Mucosa of gallbladder (tissue), 1 donor: Measurements from ENCODE around the gene KRTAP4-9. TPM values are rescaled to one million over a fixed set of nuclear protein-coding genes. Genes with fewer than 3 reads are reported as not detected.
"Not testable (repeated sequence)": the region's sequence is repeated elsewhere in the genome, so short reads cannot be mapped to it uniquely, and the experiment has no call there.

ENCODE experiments used
- DNase-seq: peaks from one replicate; pipeline ENCODE4 v3.0.0-alpha.2; 2020; ENCODE audit warnings: low spot score
- total RNA-seq: library from RNA; stranded (reverse); gene quantifications from one replicate; pipeline ENCODE4 v1.2.1, GENCODE V29; 2021
- donor health status: DM: no; HTN: no; CAD: no.

KRTAP4-9 gene
- total RNA-seq, 1 donor from 2014 or later = not detected

DNA sequence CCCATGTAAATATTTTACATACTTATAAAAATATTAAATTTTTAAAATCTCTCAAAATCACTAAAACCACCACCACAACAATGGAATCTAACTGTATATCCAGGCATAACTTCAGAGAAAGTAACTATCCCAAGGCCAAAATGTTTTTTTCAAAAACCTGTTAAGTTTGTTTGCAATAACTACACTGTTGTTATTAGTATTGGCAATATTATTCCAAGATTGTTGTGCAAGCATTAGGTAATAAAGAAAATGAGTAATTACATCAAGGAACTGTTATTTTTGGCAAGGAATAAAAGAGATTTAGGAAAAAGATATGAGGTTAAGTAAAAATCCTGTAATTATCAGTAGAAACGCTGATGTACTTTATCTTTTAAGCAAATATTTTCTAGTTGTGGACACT lies 22.2 kb downstream of the KRTAP4-9 start:
- no peak for DNase-seq

- no peak for DNase-seq
These were observed 26.8 kb downstream of the KRTAP4-9 start for GRCh38 chr17:41131979-41132378.

GRCh38 chr17:41133880-41134735 lies 28.9 kb downstream of the KRTAP4-9 start:
- DNase-seq = no peak

DNA sequence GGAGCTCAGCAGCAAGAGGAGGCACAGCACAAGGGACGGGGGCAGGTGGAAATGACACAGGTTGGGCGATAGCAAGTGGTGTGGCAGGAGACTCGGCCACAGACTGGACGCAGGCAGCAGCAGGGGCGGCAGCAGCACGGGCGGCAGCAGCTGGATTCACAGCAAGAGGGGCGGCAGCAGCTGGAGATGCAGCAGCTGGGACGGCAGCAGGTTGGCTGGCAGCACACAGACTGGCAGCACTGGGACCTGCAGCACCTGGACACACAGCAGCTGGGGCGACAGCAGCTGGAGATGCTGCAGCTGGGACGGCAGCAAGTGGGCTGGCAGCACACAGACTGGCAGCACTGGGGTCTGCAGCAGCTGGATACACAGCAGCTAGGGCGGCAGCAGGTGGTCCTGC lies 34.7 kb downstream of the KRTAP4-9 start:
- DNase-seq = not testable (repeated sequence)

DNA sequence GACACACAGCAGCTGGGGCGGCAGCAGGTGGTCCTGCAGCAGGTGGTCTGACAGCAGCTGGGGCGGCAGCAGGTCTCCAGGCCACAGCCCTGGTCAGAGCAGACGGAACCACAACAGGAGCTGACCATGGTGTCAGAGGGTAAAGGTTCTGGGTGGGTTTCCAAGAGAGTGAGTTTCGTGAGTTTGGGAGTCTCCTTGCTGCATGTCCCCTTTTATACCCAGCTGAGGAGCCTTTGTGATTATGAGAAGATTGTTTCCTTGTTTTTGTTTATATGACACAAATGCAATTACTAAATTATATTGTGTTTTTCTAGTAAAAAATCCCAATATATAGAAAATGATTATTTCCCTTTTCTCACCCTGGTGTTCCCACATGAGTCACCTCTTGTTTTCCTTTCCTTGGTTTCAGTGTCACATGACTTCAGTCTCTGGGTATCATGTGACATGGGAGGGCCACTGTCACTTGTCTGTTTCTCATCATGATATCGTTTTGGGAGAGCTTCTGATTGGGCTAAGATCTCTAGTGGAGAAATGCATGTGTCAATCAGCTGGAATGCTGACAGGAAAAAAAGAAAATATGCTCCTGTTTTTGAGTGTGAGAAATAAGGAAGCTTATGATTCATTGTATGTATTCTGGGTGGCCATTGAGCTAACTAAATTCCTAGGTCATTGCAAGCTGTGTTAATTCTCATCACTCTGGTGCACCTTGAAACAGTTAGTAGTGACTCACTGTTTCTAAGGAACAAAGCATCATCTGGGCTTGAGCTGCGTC lies 35.4 kb downstream of the KRTAP4-9 start, which contains the start of gene KRTAP4-6:
KRTAP4-6 (minus strand) TSS at position 185 of the 772 bp plus-strand sequence; CDS start at position 128, 57 bp downstream.
- no peak for DNase-seq

- no peak for DNase-seq
These were observed 36.2 kb downstream of the KRTAP4-9 start for GRCh38 chr17:41141361-41141760.

DNA sequence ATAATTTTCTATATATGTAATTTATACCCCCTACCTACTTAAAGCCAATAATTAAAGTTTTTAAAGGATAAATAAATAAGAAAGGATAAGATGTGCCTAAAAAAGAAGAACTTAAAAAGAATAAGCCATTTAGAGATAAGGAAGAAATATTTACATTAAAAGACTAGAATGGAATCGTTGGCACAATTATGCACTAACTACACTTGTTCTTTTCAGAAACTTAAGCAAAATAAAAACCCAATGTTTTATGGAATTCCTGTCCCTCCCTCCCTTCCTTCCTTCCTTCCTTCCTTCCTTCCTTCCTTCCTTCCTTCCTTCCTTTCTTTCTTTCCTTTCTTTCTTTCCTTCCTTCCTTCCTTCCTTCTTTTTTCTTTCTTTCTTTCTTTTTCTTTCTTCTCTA lies 39.7 kb downstream of the KRTAP4-9 start:
- DNase-seq = no peak

DNA sequence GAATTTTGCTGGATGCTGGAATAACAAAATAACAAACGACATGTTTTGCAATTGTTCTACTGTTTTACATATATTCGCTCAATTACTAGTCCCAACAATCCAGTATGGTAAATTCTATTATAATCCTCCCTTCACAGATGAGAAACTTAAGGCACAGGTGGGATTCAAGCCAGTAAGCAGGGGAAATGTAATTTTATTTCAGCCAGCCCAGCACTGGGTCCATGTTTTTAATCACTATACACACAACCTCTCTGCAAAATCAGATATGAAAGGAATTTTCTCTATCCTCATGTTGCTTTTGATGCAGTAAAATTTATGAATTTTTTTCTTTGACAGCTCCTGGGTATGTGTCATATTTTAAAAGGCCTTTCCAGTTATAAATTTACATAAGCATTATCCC lies 40.1 kb downstream of the KRTAP4-9 start:
- no peak for DNase-seq

- DNase-seq = no peak
These were observed 42.5 kb downstream of the KRTAP4-9 start for GRCh38 chr17:41147531-41148204.

DNA sequence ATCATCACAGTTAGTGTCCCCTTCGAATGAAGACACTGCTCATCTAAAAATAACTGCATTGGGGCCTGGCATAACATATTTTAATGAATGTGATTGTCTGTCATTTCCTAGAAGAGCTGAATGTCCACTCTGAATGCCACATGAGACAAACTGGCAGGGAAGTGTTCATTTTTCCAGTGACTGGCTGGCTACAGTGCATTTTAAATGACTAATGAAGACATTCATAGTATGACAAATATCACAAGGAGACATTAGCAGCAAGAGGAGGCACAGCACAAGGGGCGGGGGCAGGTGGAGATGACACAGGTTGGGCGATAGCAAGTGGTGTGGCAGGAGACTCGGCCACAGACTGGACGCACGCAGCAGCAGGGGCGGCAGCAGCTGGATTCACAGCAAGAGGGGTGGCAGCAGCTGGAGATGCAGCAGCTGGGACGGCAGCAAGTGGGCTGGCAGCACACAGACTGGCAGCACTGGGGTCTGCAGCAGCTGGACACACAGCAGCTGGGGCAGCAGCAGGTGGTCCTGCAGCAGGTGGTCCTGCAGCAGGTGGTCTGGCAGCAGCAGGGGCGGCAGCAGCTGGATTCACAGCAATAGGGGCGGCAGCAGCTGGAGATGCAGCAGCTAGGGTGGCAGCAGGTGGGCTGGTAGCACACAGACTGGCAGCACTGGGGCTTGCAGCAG lies 43.9 kb downstream of the KRTAP4-9 start:
- not testable (repeated sequence) for DNase-seq

DNA sequence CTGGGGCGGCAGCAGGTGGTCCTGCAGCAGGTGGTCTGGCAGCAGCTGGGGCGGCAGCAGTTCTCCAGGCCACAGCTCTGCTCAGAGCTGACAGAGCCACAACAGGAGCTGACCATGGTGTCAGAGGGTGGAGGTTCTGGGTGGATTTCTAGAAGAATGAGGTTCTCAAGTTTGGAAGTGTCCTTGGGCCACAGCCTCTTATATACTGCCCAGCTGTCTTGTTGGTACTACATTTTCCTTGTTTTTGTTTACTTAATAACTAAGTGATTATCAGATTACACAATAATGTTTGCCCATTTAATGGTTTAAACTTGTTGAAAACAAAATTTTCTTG lies 44.4 kb downstream of the KRTAP4-9 start, which contains the start of gene KRTAP4-5:
KRTAP4-5 (minus strand) TSS at position 174 of the 334 bp plus-strand sequence; CDS start at position 116, 58 bp downstream.
- no peak for DNase-seq

- DNase-seq = no peak
These were observed 44.8 kb downstream of the KRTAP4-9 start for GRCh38 chr17:41150026-41150425.

DNA sequence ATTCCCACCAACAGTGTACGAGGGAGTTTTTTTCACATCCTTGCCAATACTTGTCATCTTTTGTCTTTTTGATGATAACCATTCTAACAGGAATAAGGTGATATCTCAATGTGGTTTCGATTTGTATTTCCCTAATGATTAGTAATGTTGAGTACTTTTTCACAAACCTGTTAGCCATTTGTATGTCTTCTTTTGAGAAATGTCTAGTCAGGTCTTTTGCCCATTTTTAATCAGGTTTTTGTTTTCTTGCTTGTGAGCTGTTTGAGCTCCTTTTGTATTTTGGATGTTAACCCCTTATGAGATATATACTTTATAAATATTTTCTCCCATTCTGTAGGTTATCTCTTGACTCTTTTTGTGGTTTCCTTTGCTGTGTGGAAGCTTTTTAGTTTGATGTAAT lies 46.3 kb downstream of the KRTAP4-9 start:
- no peak for DNase-seq

- DNase-seq = no peak
These were observed 48.7 kb downstream of the KRTAP4-9 start for GRCh38 chr17:41153856-41154255.

Other genes starting within 250 kb of the KRTAP4-9 start
- not detected for gene KRT12, start 238.2 kb upstream of the KRTAP4-9 start, total RNA-seq
- gene KRT20, start 220.1 kb upstream of the KRTAP4-9 start, total RNA-seq = 0.32 TPM
- 7.0 TPM for gene KRT23, start 167.7 kb upstream of the KRTAP4-9 start, total RNA-seq
- gene KRT39, start 138.4 kb upstream of the KRTAP4-9 start, total RNA-seq = not detected
- not detected for gene KRT40, start 121.1 kb upstream of the KRTAP4-9 start, total RNA-seq
- gene KRTAP3-3, start 111.2 kb upstream of the KRTAP4-9 start, total RNA-seq = not detected
- gene KRTAP3-2, start 105.5 kb upstream of the KRTAP4-9 start, total RNA-seq = not detected
- not detected for gene KRTAP3-1, start 96.3 kb upstream of the KRTAP4-9 start, total RNA-seq
- gene KRTAP1-5, start 78.2 kb upstream of the KRTAP4-9 start, total RNA-seq = not detected
- not detected for gene KRTAP1-4, start 75.2 kb upstream of the KRTAP4-9 start, total RNA-seq
- gene KRTAP1-3, start 70.5 kb upstream of the KRTAP4-9 start, total RNA-seq = not detected
- gene KRTAP1-1, start 63.9 kb upstream of the KRTAP4-9 start, total RNA-seq = not detected
- gene KRTAP2-1, start 58.1 kb upstream of the KRTAP4-9 start, total RNA-seq = not detected
- gene KRTAP2-2, start 50.2 kb upstream of the KRTAP4-9 start, total RNA-seq = not detected
- not detected for gene KRTAP2-3, start 45.3 kb upstream of the KRTAP4-9 start, total RNA-seq
- not detected for gene KRTAP2-4, start 39.5 kb upstream of the KRTAP4-9 start, total RNA-seq
- not detected for gene KRTAP4-7, start 21.2 kb upstream of the KRTAP4-9 start, total RNA-seq
- not detected for gene KRTAP4-8, start 7.2 kb upstream of the KRTAP4-9 start, total RNA-seq
- not detected for gene KRTAP4-16, start 3.2 kb upstream of the KRTAP4-9 start, total RNA-seq
- gene KRTAP4-11, start 13.0 kb downstream of the KRTAP4-9 start, total RNA-seq = not detected
- not detected for gene KRTAP4-12, start 18.8 kb downstream of the KRTAP4-9 start, total RNA-seq
- gene KRTAP4-6, start 35.2 kb downstream of the KRTAP4-9 start, total RNA-seq = not detected
- gene KRTAP4-5, start 44.4 kb downstream of the KRTAP4-9 start, total RNA-seq = not detected
- not detected for gene KRTAP4-4, start 55.4 kb downstream of the KRTAP4-9 start, total RNA-seq
- gene KRTAP4-3, start 62.8 kb downstream of the KRTAP4-9 start, total RNA-seq = not detected
- not detected for gene KRTAP4-2, start 72.8 kb downstream of the KRTAP4-9 start, total RNA-seq
- gene KRTAP4-1, start 79.5 kb downstream of the KRTAP4-9 start, total RNA-seq = not detected
- not detected for gene KRTAP9-1, start 84.5 kb downstream of the KRTAP4-9 start, total RNA-seq
- not detected for gene KRTAP9-2, start 121.3 kb downstream of the KRTAP4-9 start, total RNA-seq
- not detected for gene KRTAP9-3, start 127.1 kb downstream of the KRTAP4-9 start, total RNA-seq
- not detected for gene KRTAP9-8, start 132.6 kb downstream of the KRTAP4-9 start, total RNA-seq
- not detected for gene KRTAP9-4, start 144.3 kb downstream of the KRTAP4-9 start, total RNA-seq
- not detected for gene KRTAP9-9, start 150.0 kb downstream of the KRTAP4-9 start, total RNA-seq
- not detected for gene KRTAP9-6, start 160.0 kb downstream of the KRTAP4-9 start, total RNA-seq
- gene KRTAP9-7, start 170.3 kb downstream of the KRTAP4-9 start, total RNA-seq = not detected
- not detected for gene KRTAP29-1, start 197.5 kb downstream of the KRTAP4-9 start, total RNA-seq
- gene KRTAP16-1, start 203.9 kb downstream of the KRTAP4-9 start, total RNA-seq = not detected
- gene KRTAP17-1, start 210.3 kb downstream of the KRTAP4-9 start, total RNA-seq = not detected
- not detected for gene KRT33A, start 245.4 kb downstream of the KRTAP4-9 start, total RNA-seq